Left cardiac atrium (tissue), 4 donors: Measurements from ENCODE around the gene C1GALT1. TPM values are rescaled to one million over a fixed set of nuclear protein-coding genes. Genes with fewer than 3 reads are reported as not detected.
"Not testable (repeated sequence)": the region's sequence is repeated elsewhere in the genome, so short reads cannot be mapped to it uniquely, and the experiment has no call there.

Source experiments
- ATAC-seq, 2 donors: fragments of 200-7000 bp; cut with Tn5 transposase; one replicate each; pipeline ENCODE4 v1.9.1; 2020; ENCODE audit warnings: mild to moderate bottlenecking in 2 of 2, moderate library complexity in 2 of 2
- DNase-seq: peaks from one replicate; pipeline ENCODE4 v3.0.0-alpha.2; 2020
- intact Hi-C, 2 donors: fragments of 100-400 bp; cut with DNase I; formaldehyde crosslinking; loops; one replicate each; pipeline versions ENCODE4 v1.14.1 to v1.15.1; 2022 to 2023
- long read RNA-seq: library from polyadenylated mRNA; unstranded; transcript quantifications from one replicate; pipeline ENCODE4 v2.0.0, GENCODE V29; 2021
- total RNA-seq, 2 donors: library from RNA; stranded (reverse); fragmentation: NEBNext Ultra II Directional; extraction: Animal tissue kit (Norgen Biotek cat#: 25700); gene quantifications; one replicate each; pipeline ENCODE4 v1.2.1, GENCODE V29; 2021
- donor health status: DM: no; HTN: yes; CAD: no.
- donor health status: DM: no; HTN: yes; CAD: no; lungs with severe emphysema.
- donor health status: DM: yes; HTN: yes; CAD: no.
- donor health status: Dilated cardiomyopathy.

Gene C1GALT1
- total RNA-seq, result 10 to 100 TPM; 17.2 to 21.6 TPM
- long read RNA-seq, full-length matches to known transcripts, result 13 of 17 reads
- long read RNA-seq, partial matches to known transcripts, result 0 of 17 reads
- long read RNA-seq, other reads (novel, unspliced or antisense), result 4 of 17 reads

GRCh38 chr7:7182156-7183060 is at the start of gene C1GALT1:
Gene C1GALT1, plus strand, starts transcription at chr7:7182544. Its CDS starts 51,776 bp downstream, at chr7:7234320.
- peak; percentile 97 for DNase-seq
- intact Hi-C loops, result no loop called here
- peak; percentile 96 to 99 for ATAC-seq

- ATAC-seq (no peak), DNase-seq (no peak)
- intact Hi-C loops, result no loop called here
Measured at GRCh38 chr7:7134046-7134445, 48.3 kb upstream of the C1GALT1 start.

GRCh38 chr7:7135074-7135473 is 47.3 kb upstream of the C1GALT1 start:
- ATAC-seq (no peak), DNase-seq (no peak)
- intact Hi-C loops, result no loop called here

- ATAC-seq, result peak in 1 of 2 donors; percentile 15
Measured at GRCh38 chr7:7135924-7136323, 46.4 kb upstream of the C1GALT1 start.

GRCh38 chr7:7136466-7137381 is 45.6 kb upstream of the C1GALT1 start:
- intact Hi-C loops, result no loop called here
- no peak for DNase-seq
- ATAC-seq, result peak; percentile 77 to 95

More at GRCh38 chr7:7135924-7136323, 46.4 kb upstream of the C1GALT1 start:
- DNase-seq, intact Hi-C loops: not testable (repeated sequence)

- ATAC-seq (no peak), DNase-seq (no peak)
- intact Hi-C loops, result no loop called here
Measured at GRCh38 chr7:7138897-7139296, 43.4 kb upstream of the C1GALT1 start.

- ATAC-seq, intact Hi-C loops, DNase-seq: not testable (repeated sequence)
Measured at GRCh38 chr7:7143404-7143803, 38.9 kb upstream of the C1GALT1 start.

GRCh38 chr7:7145151-7145550 is 37.2 kb upstream of the C1GALT1 start:
- DNase-seq, intact Hi-C loops, ATAC-seq: not testable (repeated sequence)

- intact Hi-C loops, result no loop called here
- DNase-seq, result no peak
Measured at GRCh38 chr7:7146837-7147236, 35.5 kb upstream of the C1GALT1 start.

GRCh38 chr7:7148798-7149481 is 33.4 kb upstream of the C1GALT1 start:
- DNase-seq, result no peak
- ATAC-seq, result no peak

More at GRCh38 chr7:7146837-7147236, 35.5 kb upstream of the C1GALT1 start:
- ATAC-seq, result no peak

GRCh38 chr7:7151285-7151684 is 31.1 kb upstream of the C1GALT1 start:
- intact Hi-C loops, result no loop called here
- no peak for DNase-seq
- peak in 1 of 2 donors; percentile 41 for ATAC-seq

More at GRCh38 chr7:7148798-7149481, 33.4 kb upstream of the C1GALT1 start:
- intact Hi-C loops, result no loop called here

- ATAC-seq (no peak), DNase-seq (no peak)
- intact Hi-C loops, result no loop called here
Measured at GRCh38 chr7:7151865-7152264, 30.5 kb upstream of the C1GALT1 start.

GRCh38 chr7:7152315-7152714 is 30.0 kb upstream of the C1GALT1 start:
- intact Hi-C loops, result no loop called here
- ATAC-seq, result no peak
- DNase-seq, result no peak

- ATAC-seq, result not testable (repeated sequence)
Measured at GRCh38 chr7:7154355-7154754, 28.0 kb upstream of the C1GALT1 start.

GRCh38 chr7:7156663-7157062 is 25.7 kb upstream of the C1GALT1 start:
- intact Hi-C loops, result no loop called here
- ATAC-seq (no peak), DNase-seq (no peak)

More at GRCh38 chr7:7154355-7154754, 28.0 kb upstream of the C1GALT1 start:
- intact Hi-C loops, DNase-seq: not testable (repeated sequence)

GRCh38 chr7:7157177-7157886 is 25.0 kb upstream of the C1GALT1 start:
- peak; percentile 50 to 60 for ATAC-seq
- no peak for DNase-seq
- intact Hi-C loops, result no loop called here

GRCh38 chr7:7157887-7158271 is 24.5 kb upstream of the C1GALT1 start:
- ATAC-seq (no peak), DNase-seq (no peak)
- intact Hi-C loops, result no loop called here

GRCh38 chr7:7159063-7159658 is 23.2 kb upstream of the C1GALT1 start:
- intact Hi-C loops, result no loop called here
- DNase-seq (no peak), ATAC-seq (no peak)
